Ureter (tissue), 1 donor: ENCODE measurements around the gene GLCE. TPM values are rescaled to one million over a fixed set of nuclear protein-coding genes. Genes with fewer than 3 reads are reported as not detected.
"Not testable (repeated sequence)": the region's sequence is repeated elsewhere in the genome, so short reads cannot be mapped to it uniquely, and the experiment has no call there.

Experiments
- DNase-seq: peaks from one replicate; pipeline ENCODE4 v3.0.0-alpha.2; 2020; ENCODE audit warnings: low spot score
- total RNA-seq: library from RNA; stranded (reverse); gene quantifications from one replicate; pipeline ENCODE4 v1.2.4, GENCODE V29; 2023
- donor health status: DM: yes; HTN: yes; CAD: no.

GLCE gene
- total RNA-seq, 1 donor from 2014 or later: 15.5 TPM

GRCh38 chr15:69135499-69135898 lies 24.9 kb upstream of the GLCE start:
- no peak for DNase-seq

GRCh38 chr15:69138963-69139362 lies 21.5 kb upstream of the GLCE start:
- DNase-seq: no peak

- no peak for DNase-seq
Measured at GRCh38 chr15:69140306-69140705, 20.1 kb upstream of the GLCE start.

DNA sequence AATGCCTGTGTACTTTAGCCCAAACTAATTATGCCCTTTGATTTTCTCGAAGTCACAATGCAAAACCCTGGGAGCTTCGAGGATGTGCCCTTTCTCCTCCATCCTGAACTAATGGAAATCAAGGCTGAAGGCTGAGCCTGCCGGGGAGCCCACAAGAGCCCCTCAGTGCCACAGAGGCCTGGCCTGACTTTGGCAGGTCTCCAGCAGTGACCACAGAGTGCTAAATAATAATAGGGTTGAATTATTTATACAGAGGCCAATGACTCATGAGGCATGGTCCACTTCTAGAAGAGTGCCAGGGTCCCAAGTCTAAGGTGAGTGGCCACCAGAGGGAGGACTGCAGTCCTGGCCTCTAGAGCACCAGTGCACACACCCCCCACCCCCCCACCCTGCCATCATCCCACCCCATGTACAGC lies 19.1 kb upstream of the GLCE start:
- DNase-seq: no peak

GRCh38 chr15:69141833-69142232 lies 18.6 kb upstream of the GLCE start:
- DNase-seq: no peak

DNA sequence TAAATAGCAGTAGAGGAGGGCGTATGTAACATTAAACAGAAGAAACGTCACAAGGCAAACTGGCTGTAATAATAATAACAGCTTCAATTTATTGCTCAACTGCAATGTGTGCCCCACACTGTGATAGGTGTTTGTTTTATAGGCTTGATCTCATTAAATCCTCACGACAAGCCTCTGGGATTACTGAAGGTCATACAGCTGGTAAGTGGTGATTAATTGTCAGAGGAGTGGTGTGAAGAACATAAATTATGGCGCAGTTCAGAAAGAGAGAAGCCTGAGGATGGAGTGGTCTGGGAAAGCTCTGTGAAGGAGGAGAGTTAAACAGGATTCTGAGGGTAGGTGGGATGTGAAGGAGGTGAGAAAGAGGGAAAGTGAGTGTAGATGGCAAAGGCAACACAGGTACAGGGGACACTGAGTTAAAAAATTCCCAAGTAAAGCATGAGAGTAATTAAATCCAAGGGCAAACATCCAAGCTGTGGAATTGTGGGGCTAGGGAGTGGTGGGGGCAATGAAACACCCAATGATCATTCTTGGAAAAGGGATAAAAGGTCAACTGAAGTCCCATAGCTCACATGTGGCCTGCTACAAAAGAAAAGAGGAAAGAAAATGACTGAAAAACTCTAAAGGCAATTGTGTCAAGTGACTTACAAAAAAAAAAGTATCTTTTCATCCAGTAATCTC lies 16.5 kb upstream of the GLCE start:
- DNase-seq: no peak

DNA sequence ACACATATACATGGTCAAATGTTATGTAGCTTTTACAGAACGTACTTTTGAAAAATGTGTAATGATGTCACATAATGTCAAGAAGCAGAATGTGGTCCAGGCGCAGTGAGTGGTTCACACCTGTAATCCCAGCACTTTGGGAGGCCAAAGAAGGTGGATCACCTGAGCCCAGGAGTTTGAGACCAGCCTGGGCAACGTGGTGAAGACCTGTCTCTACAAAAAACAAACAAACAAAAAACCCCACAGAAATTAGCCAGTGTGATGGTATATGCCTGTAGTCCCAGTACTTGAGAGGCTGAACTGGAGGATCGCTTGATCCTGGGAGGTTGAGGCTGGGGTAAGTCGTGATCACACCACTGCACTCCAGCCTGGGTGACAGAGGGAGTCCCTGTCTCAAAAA lies 15.9 kb upstream of the GLCE start:
- DNase-seq: no peak

DNA sequence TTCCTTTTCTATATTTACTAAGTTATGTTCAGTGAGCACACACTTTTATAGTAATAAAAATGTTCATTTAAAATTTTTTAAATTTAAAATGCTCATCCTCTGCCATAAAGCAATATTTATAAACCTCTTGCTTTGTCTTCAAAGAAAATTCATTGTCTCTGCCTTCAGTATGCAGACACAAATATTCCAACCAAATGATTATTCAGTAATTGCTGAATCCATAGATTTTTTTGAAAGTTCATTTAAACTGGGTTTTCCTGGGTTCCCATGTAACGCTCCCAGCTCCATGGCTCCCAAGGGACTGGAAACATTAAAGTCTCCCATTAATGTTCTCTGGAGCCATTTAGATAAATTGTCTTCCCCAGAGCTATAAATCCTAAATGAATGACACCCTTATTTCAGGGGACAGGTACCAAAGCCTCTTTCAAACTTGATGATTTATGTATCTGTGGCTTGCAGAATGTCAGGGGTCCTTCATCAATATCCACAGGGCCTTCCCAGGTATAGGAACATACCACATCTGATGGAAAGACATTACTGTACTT lies 15.2 kb upstream of the GLCE start:
- no peak for DNase-seq

DNA sequence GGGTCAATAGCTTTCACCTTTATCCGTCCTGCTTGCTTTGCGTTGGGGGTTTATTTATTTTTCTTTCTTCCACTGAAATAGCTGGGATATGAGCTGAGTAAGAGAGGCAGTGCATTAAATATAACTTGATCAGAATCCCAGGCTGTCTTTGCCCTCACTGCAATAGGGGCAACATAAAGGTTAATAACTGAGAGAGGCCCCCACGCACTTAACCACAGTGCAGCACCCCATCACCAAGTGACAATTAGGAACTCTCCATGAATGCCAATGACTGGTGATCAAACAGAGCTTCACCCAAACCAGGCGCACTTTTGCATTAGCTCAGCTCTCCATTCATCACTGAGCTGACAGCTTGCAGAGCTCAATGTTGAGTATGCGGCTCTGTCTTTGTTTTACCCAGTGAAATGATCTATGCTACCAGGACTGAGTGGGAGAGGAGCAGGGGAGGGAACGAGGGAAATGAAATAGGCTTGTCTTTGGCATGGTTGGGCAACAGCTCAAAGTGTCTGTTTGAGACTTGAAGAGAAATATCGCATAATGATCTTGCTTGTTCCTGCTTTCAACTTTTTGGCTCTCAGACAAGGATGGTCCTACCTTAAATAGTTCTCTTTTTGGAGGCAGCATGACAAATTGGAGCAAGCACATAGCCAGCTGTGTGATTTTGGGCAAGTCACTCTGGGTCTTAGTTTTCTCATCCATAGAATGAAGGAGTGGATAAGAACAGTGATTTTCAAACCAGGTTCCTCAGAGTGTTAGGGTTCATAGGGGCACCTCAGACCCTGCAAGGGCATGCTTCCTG lies 14.5 kb upstream of the GLCE start:
- no peak for DNase-seq

DNA sequence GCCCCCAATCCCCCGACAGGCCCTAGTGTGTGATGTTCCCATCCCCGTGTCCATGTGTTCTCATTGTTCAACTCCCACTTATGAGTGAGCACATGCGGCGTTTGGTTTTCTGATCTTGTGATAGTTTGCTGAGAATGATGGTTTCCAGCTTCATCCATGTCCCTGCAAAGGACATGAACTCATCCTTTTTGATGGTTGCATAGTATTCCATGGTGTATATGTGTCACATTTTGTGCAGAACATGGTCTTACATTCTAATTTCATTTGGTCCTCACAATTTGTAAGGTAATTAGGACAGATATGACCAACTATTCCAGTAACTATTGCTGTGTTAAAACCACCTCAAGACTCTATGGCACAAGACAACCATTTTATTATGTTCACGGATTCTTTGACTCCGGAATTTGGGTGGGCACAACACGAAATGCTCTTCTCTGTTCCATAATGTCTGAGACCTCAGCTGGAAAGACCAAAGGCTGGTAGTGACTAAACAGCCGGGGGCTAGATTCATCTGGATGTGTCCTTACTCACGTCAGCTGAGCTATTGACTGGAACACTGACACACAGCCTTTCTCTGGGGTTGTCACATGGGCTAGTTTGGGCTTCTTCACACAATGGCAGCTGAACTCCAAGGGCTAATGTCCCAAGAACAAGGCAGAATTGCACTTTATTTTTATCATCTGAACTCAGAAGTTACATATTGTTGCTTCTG lies 13.6 kb upstream of the GLCE start:
- DNase-seq: no peak

GRCh38 chr15:69148465-69148864 lies 12.0 kb upstream of the GLCE start:
- no peak for DNase-seq

GRCh38 chr15:69149163-69149562 lies 11.3 kb upstream of the GLCE start:
- no peak for DNase-seq

GRCh38 chr15:69149803-69150202 lies 10.6 kb upstream of the GLCE start:
- DNase-seq: no peak

DNA sequence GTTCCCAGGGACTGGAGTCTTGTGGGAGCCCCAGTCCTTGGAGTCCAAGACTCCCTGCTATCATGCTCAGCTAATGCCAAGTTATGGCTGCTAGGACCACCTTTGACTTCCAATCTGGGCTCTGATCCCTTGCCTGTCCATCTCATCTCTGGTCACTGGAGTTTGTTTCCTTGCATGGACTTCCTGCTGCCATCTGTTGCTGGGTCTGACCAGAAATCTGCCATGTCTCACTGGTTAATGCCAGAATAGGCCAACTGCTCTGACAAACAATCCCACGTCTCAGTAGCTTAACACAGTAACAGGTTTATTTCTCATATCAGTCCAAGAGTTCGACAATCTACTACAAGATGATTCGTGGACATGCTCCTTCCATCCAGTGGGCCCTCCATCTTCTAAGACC lies 10.1 kb upstream of the GLCE start:
- DNase-seq: no peak

DNA sequence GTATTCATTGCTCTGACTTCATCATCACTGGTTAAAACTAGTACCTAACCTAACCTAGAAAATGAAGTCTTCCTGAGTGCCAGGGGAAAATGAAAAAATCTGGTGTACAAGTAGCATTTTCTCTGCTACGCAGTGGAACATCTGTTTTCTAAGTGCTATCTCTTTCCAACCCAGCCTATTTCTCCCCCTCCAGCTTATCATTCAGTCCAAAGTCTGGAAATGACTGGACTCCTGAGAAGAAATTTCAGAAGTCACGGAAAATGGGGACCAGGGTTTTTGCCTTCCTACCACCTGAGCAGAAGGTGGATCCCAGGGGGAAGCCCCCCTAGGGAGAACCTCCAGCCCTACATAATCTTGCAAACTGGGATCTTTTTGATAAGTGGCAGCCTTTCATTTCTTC lies 9.6 kb upstream of the GLCE start:
- DNase-seq: no peak

GRCh38 chr15:69153046-69153445 lies 7.4 kb upstream of the GLCE start:
- DNase-seq: no peak

- not testable (repeated sequence) for DNase-seq
Measured at GRCh38 chr15:69153587-69153986, 6.8 kb upstream of the GLCE start.

DNA sequence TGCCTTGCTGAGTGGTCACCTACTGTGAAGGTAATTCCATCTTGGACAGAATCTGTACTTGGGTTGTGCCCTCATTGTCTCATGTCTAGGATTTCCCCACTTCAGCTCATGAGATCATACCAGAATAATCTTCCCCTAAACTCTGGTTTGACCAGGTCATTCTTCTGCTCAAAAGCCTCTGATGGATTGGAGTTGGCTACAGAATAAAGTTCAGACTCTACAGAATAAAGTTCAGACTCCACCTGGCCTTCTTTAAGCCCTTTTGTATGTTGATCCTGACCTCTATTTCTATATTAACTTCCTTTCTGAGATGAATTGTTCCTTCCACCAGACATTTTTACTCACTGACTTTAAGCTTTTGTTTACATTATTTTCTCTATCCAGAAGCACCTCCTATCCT lies 6.4 kb upstream of the GLCE start:
- no peak for DNase-seq

DNA sequence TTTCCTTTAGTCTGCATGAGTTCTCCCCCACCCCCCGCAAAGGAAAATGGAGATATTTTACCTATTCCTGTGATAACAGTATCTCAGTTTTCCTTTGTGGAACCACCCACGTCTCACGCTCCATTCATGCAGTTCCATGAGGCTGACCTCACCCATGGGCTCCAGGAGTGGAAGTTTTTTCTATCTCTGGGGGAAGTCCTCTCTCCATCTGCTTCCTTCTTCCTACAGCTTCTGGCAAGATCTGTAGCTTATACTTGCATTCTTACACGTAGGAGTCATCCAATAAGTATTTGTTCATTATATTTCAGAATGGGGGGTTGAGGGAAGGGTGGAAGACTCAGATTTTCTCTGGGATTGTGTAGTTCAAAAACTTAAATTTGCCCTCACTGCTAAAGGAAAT lies 5.8 kb upstream of the GLCE start:
- no peak for DNase-seq

- DNase-seq: no peak
Measured at GRCh38 chr15:69156736-69157381, 3.6 kb upstream of the GLCE start.

DNA sequence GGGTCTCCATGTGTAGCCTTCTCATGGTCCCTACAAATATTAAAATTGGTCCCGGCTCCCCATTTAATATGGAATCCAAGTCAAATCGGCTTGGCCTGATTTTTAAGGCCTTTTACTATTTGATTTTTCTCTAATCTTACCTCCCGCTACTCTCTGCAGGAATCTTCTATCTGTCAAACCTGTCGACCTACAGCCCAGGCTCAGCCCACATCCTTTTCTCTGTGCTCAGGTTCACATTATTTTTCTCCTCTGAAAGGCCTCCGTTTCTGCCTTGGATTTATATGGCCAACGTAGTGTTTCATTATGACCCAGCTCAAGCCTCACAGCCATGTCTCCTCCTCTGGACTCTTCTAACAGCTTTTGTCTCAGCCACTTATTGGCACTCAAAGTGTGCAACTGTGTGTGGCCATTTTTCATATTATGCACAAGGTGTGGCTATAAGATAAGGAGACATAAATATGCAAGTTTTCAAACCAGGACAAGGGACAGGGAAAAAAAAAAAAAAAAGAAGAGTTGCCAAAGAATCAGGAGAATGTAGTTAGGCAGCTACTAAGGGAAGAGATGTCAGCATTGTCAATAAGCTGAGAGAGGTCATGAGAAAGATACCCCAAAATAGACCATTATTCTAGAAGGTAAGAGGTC lies 2.1 kb upstream of the GLCE start:
- no peak for DNase-seq

GRCh38 chr15:69158843-69159240 lies 1.6 kb upstream of the GLCE start:
- DNase-seq: no peak
